RWPE2 (cell line): ENCODE data around the gene HELZ2.
A peak's percentile ranks its signal among the peaks of the same experiment; 100 is the strongest.

Source experiments
- ATAC-seq: fragments of 200-7000 bp; cut with Tn5 transposase; 3 replicates; pipeline ENCODE4 v1.9.1; 2021; ENCODE audit warnings: low read depth
- DNase-seq: peaks from one replicate; pipeline ENCODE4 v3.0.0-alpha.2; 2020; ENCODE audit warnings: low spot score
- H3K27ac ChIP-seq: fragments of 450-650 bp; 2 replicates; pipeline ENCODE4 v1.5.1; 2017; ENCODE audit warnings: mild to moderate bottlenecking; ENCODE audit not compliant: poor library complexity, severe bottlenecking
- H3K27me3 ChIP-seq: fragments of 250-450 bp; sonication (Bioruptor Pico); 2 replicates; pipeline ENCODE4 v1.5.1; 2021; ENCODE audit warnings: mild to moderate bottlenecking, moderate library complexity; ENCODE audit not compliant: insufficient read depth, poor library complexity, severe bottlenecking
- H3K36me3 ChIP-seq: fragments of 250-450 bp; sonication (Bioruptor Pico); 2 replicates; pipeline ENCODE4 v1.5.1; 2020; ENCODE audit warnings: low read depth, mild to moderate bottlenecking, moderate library complexity
- H3K4me1 ChIP-seq: fragments of 250-450 bp; sonication (Bioruptor Pico); 2 replicates; pipeline ENCODE4 v1.5.1; 2021; ENCODE audit warnings: mild to moderate bottlenecking, moderate library complexity; ENCODE audit not compliant: insufficient read depth, poor library complexity, severe bottlenecking
- H3K4me3 ChIP-seq: fragments of 250-450 bp; sonication (Bioruptor Pico); 2 replicates; pipeline ENCODE4 v1.5.1; 2021; ENCODE audit warnings: mild to moderate bottlenecking, moderate library complexity; ENCODE audit not compliant: severe bottlenecking
- H3K9me3 ChIP-seq: fragments of 250-450 bp; sonication (Bioruptor Pico); 2 replicates; pipeline ENCODE4 v1.5.1; 2021; ENCODE audit warnings: mild to moderate bottlenecking, moderate library complexity; ENCODE audit not compliant: severe bottlenecking
- TF ChIP-seq, protein P1 (sequence below): fragments of 450-650 bp; IDR thresholded peaks from one replicate; pipeline ENCODE4 v1.5.1; 2017; ENCODE audit warnings: mild to moderate bottlenecking, moderate library complexity; ENCODE audit not compliant: poor library complexity, severe bottlenecking

The HELZ2 gene

DNA sequence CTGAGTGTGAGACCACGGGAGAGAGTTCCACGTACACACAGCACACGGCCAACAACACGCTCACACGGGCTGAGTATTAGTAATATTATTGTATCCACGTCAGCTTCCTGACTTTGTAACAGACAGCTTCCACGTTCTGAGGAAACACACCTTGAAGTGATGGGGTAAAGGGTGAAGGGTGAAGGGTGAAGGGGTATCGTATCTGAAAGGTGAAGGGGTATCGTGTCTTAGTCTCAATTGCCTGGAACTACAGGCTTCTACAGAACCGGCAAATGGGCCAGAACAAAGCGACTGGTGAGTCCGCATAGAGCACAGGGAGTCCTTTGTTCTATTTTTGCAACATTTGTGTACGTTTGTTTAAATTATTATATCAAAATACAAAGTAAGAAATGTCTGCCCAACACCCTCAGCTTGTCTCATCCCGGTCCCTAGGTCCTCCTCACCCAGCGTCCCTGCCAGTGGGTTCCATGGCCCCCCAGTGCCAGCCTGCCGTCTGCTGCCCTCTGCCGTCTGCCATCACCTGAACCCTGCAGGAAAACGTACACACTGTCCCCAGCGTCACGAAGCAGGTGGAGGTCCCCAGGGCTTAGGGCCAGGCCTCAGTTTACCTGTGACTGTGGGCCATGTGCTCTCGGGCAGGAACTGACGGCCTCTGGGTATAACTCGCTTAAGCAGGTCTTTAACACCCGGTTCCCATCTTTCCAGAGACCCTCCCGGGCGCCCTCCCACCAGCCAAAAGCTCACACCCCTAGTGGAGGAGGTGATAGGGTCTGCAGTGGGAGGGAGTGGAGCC lies 4.4 kb upstream of the HELZ2 start:
- Histone ChIP-seq H3K9me3 (no peaks in the 10 kb centered on the region), H3K27ac (no peak overlapping the region), H3K27me3 (no peaks in the 10 kb centered on the region), H3K4me1 (peaks cover 4% of the 10 kb centered on the region), H3K4me3 (no peak overlapping the region), H3K36me3 (no peaks in the 10 kb centered on the region)
- peak; percentile 80 for DNase-seq
- no peak for ATAC-seq
- TF ChIP-seq, protein P1, sequence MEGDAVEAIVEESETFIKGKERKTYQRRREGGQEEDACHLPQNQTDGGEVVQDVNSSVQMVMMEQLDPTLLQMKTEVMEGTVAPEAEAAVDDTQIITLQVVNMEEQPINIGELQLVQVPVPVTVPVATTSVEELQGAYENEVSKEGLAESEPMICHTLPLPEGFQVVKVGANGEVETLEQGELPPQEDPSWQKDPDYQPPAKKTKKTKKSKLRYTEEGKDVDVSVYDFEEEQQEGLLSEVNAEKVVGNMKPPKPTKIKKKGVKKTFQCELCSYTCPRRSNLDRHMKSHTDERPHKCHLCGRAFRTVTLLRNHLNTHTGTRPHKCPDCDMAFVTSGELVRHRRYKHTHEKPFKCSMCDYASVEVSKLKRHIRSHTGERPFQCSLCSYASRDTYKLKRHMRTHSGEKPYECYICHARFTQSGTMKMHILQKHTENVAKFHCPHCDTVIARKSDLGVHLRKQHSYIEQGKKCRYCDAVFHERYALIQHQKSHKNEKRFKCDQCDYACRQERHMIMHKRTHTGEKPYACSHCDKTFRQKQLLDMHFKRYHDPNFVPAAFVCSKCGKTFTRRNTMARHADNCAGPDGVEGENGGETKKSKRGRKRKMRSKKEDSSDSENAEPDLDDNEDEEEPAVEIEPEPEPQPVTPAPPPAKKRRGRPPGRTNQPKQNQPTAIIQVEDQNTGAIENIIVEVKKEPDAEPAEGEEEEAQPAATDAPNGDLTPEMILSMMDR, result peak; percentile 42

DNA sequence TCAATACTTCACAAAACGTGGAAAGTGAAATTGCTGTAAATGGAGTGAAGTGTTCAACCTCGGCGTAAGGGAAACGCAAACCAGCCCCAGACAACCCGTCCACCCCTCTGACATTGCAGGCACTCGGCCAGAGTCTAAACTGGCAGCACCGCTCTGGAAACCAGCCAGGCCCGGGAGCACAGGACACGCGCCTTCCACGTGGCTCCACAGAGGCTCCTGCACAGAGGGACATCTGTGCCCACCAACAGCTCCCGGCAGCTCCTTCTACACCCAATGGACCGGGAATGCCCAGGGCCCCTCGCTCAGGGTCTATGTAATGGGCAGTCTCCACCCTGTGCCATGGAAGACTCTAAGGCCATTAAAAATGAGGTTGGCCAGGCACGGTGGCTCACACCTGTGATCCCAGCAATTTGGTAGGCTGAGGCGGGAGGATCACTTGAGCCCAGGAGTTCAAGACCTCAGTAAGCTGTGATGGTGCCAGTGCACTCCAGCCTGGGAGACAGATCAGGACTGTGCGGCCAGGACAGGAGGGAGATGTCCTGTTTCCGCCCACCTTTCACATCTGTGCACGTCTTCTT lies 3.4 kb upstream of the HELZ2 start:
- ATAC-seq (no peak), DNase-seq (peak; percentile 86)
- peaks cover 4% of the 10 kb centered on the region for H3K4me1 ChIP-seq
- H3K4me3 ChIP-seq, result no peak overlapping the region
- no peaks in the 10 kb centered on the region for H3K27me3 ChIP-seq
- H3K9me3 ChIP-seq, result no peaks in the 10 kb centered on the region
- TF ChIP-seq, protein P1, result no peak
- H3K36me3 ChIP-seq, result peaks cover 5% of the 10 kb centered on the region
- no peak overlapping the region for H3K27ac ChIP-seq

DNA sequence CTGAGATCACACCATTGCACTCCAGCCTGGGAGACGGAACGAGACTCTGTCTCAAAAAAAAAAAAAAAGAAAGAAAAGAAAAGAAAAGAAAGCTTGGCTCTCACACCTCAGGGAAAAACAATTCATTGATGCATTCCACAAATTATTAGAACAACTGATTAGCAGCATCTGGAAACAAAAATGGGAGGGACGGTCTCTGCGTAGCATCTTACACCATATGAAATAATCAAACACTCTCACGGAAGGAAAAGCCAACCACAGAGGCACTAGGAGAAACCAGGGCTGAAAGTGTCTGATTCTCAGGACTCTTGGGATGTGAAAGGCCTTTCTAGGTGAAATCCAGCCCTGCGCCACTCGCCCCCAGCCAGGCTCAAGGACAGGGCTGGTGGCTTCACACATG lies 2.3 kb upstream of the HELZ2 start:
- H3K36me3 ChIP-seq, result peaks cover 10% of the 10 kb centered on the region
- TF ChIP-seq, protein P1, result no peak
- no peak overlapping the region for H3K4me3 ChIP-seq
- H3K27ac ChIP-seq, result no peak overlapping the region
- ATAC-seq (no peak), DNase-seq (no peak)
- no peaks in the 10 kb centered on the region for H3K27me3 ChIP-seq
- peaks cover 4% of the 10 kb centered on the region for H3K4me1 ChIP-seq
- H3K9me3 ChIP-seq, result no peaks in the 10 kb centered on the region

DNA sequence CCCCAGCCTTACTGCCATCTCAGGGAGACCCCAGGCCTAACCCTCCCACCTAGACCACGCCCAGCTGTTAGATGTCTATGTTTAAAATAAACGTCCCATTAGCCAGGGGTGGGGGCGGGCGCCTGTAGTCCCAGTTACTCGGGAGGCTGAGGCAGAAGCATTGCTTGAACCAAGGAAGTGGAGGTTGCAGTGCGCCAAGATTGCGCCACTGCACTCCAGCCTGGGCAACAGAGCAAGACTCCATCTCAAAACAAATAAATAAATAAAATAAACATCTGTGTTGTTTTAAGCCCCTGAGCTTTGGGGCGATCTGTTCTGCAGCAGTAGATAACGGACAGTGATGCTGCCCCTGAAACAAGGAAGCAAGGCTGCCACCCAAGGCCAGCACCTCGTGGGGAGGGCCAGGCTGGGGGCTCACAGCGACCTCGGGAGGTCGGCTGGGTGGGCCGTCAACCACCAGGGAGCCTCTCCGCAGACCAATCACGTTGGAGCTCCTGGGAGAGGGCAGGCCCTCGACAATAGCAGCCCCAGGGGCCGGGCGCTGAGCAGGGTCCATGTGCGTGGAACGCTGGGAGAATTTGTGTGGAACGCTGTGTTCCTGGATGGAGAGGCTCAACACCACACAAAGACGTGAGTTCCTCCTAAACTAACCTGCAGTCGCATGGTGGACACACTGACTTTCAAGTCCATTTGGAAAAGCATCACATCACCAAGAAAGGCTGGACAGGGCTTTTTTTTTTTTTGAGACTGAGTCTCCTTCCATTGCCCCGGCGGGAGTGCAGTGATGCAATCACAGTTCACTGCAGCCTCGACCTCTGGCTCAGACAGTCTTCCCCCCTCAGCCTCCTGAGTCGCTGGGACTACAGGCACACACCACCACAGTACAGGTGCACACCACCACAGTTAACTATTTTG lies 1.0 kb upstream of the HELZ2 start:
- Histone ChIP-seq H3K27ac (peak overlapping the region; percentile 36), H3K4me3 (no peak overlapping the region)
- ATAC-seq, result no peak

More for the DNA sequence above, 1.0 kb upstream of the HELZ2 start:
- peaks cover 10% of the 10 kb centered on the region for H3K36me3 ChIP-seq
- H3K9me3 ChIP-seq, result no peaks in the 10 kb centered on the region
- TF ChIP-seq, protein P1, result no peak
- no peaks in the 10 kb centered on the region for H3K27me3 ChIP-seq
- peaks cover 4% of the 10 kb centered on the region for H3K4me1 ChIP-seq
- DNase-seq, result no peak
